Thoracic aorta (tissue), 2 donors: ENCODE results near the gene ZNF611. TPM values are rescaled to one million over a fixed set of nuclear protein-coding genes. Genes with fewer than 3 reads are reported as not detected.
"Not testable (repeated sequence)": the region's sequence is repeated elsewhere in the genome, so short reads cannot be mapped to it uniquely, and the experiment has no call there.

Source experiments
- ATAC-seq: fragments of 150-250 bp; one replicate; pipeline ENCODE4 v1.8.0; 2017; ENCODE audit warnings: low read depth; ENCODE audit not compliant: insufficient number of reproducible peaks, low FRiP score
- DNase-seq: peaks from one replicate; pipeline ENCODE4 v3.0.0-alpha.2; 2020; ENCODE audit warnings: low spot score
- H3K27ac ChIP-seq, 2 donors: fragments of 200-600 bp; sonication (generic); 1 replicate in 1 of 2; 2 replicates in 1 of 2; pipeline ENCODE4 v1.5.1; 2016; ENCODE audit warnings: mild to moderate bottlenecking in 2 of 2, moderate library complexity in 2 of 2
- H3K27me3 ChIP-seq: fragments of 200-600 bp; sonication (generic); replicated peaks from 2 replicates; pipeline ENCODE4 v1.6.0; 2016; ENCODE audit warnings: mild to moderate bottlenecking; ENCODE audit not compliant: insufficient read depth
- H3K36me3 ChIP-seq: fragments of 200-600 bp; sonication (generic); one replicate; pipeline ENCODE4 v1.5.1; 2016
- H3K4me1 ChIP-seq, 2 donors: fragments of 200-600 bp; sonication (generic); 1 replicate in 1 of 2; 2 replicates in 1 of 2; pipeline versions ENCODE4 v1.5.1 to v1.6.0; 2016; ENCODE audit warnings: low read depth in 2 of 2, mild to moderate bottlenecking in 1 of 2; ENCODE audit not compliant: control insufficient read depth in 1 of 2
- H3K4me3 ChIP-seq: fragments of 200-600 bp; sonication (generic); 2 replicates; pipeline ENCODE4 v1.5.1; 2016; ENCODE audit warnings: mild to moderate bottlenecking
- H3K9me3 ChIP-seq: fragments of 200-600 bp; sonication (generic); 2 replicates; pipeline ENCODE4 v1.5.1; 2016
- CTCF ChIP-seq: fragments of 200-600 bp; sonication (generic); IDR thresholded peaks from one replicate; pipeline ENCODE4 v1.5.1; 2019; ENCODE audit warnings: antibody characterized with exemption
- total RNA-seq, 2 donors: library from RNA; depleted of rRNA; stranded (reverse); fragments of >200 nt; gene quantifications; one replicate each; pipeline versions ENCODE4 v1.1.0 to v1.2.3, GENCODE V29; 2016

ZNF611 gene
- 10 to 100 TPM; 26.3 to 30.0 TPM for total RNA-seq

GRCh38 chr19:52734893-52735661 lies at the start of gene ZNF611:
TSS of gene ZNF611 (minus strand) at chr19:52735044. CDS start at chr19:52715894, 19,150 bp downstream.
- peak; percentile 98 for ATAC-seq
- peak; percentile 66 for TF ChIP-seq CTCF
- peak within 1 kb of the TSS; percentile 84 to 91 for H3K27ac ChIP-seq

GRCh38 chr19:52782864-52783263 lies 48.0 kb upstream of the ZNF611 start:
- not testable (repeated sequence) for H3K36me3 ChIP-seq, H3K4me3 ChIP-seq, H3K27me3 ChIP-seq, H3K9me3 ChIP-seq, H3K27ac ChIP-seq, ATAC-seq, H3K4me1 ChIP-seq, DNase-seq

More at GRCh38 chr19:52734893-52735661, at the start of gene ZNF611:
- DNase-seq: peak; percentile 92
- Histone ChIP-seq H3K4me3 (peak within 1 kb of the TSS; percentile 78), H3K36me3 (no peaks in the 10 kb centered on the region), H3K9me3 (no peaks in the 10 kb centered on the region), H3K4me1 (peaks cover 7 to 20% of the 10 kb centered on the region in 2 donors), H3K27me3 (no peaks in the 10 kb centered on the region)

- peaks cover 8% of the 10 kb centered on the region for H3K36me3 ChIP-seq
- H3K9me3 ChIP-seq: no peaks in the 10 kb centered on the region
- H3K27ac ChIP-seq: no peak overlapping the region
- DNase-seq (no peak), ATAC-seq (no peak)
- no peaks in the 10 kb centered on the region for H3K4me1 ChIP-seq
- no peak for TF ChIP-seq CTCF
- no peaks in the 10 kb centered on the region for H3K27me3 ChIP-seq
- no peak overlapping the region for H3K4me3 ChIP-seq
Observed at GRCh38 chr19:52778811-52779210, 44.0 kb upstream of the ZNF611 start.

GRCh38 chr19:52756447-52756846 lies 21.6 kb upstream of the ZNF611 start:
- not testable (repeated sequence) for H3K27ac ChIP-seq, DNase-seq, H3K9me3 ChIP-seq, H3K27me3 ChIP-seq, H3K4me3 ChIP-seq, H3K36me3 ChIP-seq, ATAC-seq, H3K4me1 ChIP-seq

GRCh38 chr19:52749780-52750179 lies 14.9 kb upstream of the ZNF611 start:
- TF ChIP-seq CTCF: no peak
- DNase-seq: no peak
- Histone ChIP-seq H3K27me3 (no peaks in the 10 kb centered on the region), H3K4me3 (no peak overlapping the region), H3K4me1 (peaks cover 0 to 6% of the 10 kb centered on the region in 2 donors), H3K27ac (no peak overlapping the region), H3K36me3 (no peaks in the 10 kb centered on the region), H3K9me3 (no peaks in the 10 kb centered on the region)
- no peak for ATAC-seq

GRCh38 chr19:52748336-52748950 lies 13.6 kb upstream of the ZNF611 start:
- H3K36me3 ChIP-seq: no peaks in the 10 kb centered on the region
- DNase-seq: no peak
- no peak for ATAC-seq

GRCh38 chr19:52745919-52746318 lies 11.1 kb upstream of the ZNF611 start:
- H3K4me3 ChIP-seq, H3K27me3 ChIP-seq, H3K36me3 ChIP-seq, H3K4me1 ChIP-seq, DNase-seq, ATAC-seq, H3K27ac ChIP-seq, H3K9me3 ChIP-seq: not testable (repeated sequence)

More at GRCh38 chr19:52748336-52748950, 13.6 kb upstream of the ZNF611 start:
- Histone ChIP-seq H3K27me3 (no peaks in the 10 kb centered on the region), H3K4me3 (no peak overlapping the region), H3K27ac (no peak overlapping the region), H3K4me1 (peaks cover 0 to 6% of the 10 kb centered on the region in 2 donors), H3K9me3 (no peaks in the 10 kb centered on the region)
- peak; percentile 52 for TF ChIP-seq CTCF
